GM18511 (cell line): ENCODE results near the gene SAMD14.

Source experiments
- ATAC-seq: cut with Tn5 transposase; IDR thresholded peaks from one replicate; pipeline ENCODE4 v1.9.1; 2021; ENCODE audit warnings: mild to moderate bottlenecking, moderate library complexity; ENCODE audit not compliant: unreplicated experiment

Gene SAMD14

GRCh38 chr17:50113624-50114320 is 16.2 kb downstream of the SAMD14 start:
- no peak for ATAC-seq

GRCh38 chr17:50112694-50113093 is 17.3 kb downstream of the SAMD14 start:
- ATAC-seq: no peak

- no peak for ATAC-seq
Observed at GRCh38 chr17:50111673-50112655, 18.0 kb downstream of the SAMD14 start.

- no peak for ATAC-seq
Observed at GRCh38 chr17:50110591-50111349, 19.2 kb downstream of the SAMD14 start.

GRCh38 chr17:50109785-50110184 is 20.2 kb downstream of the SAMD14 start:
- no peak for ATAC-seq

- ATAC-seq: no peak
Observed at GRCh38 chr17:50109207-50109606, 20.8 kb downstream of the SAMD14 start.

GRCh38 chr17:50108556-50108955 is 21.4 kb downstream of the SAMD14 start:
- no peak for ATAC-seq

GRCh38 chr17:50107790-50108414 is 22.1 kb downstream of the SAMD14 start:
- no peak for ATAC-seq

GRCh38 chr17:50106393-50107131 is 23.4 kb downstream of the SAMD14 start:
- no peak for ATAC-seq

GRCh38 chr17:50105811-50106210 is 24.1 kb downstream of the SAMD14 start:
- ATAC-seq: no peak

- ATAC-seq: no peak
Observed at GRCh38 chr17:50103941-50104340, 26.0 kb downstream of the SAMD14 start.

- no peak for ATAC-seq
Observed at GRCh38 chr17:50103252-50103651, 26.7 kb downstream of the SAMD14 start.

- ATAC-seq: no peak
Observed at GRCh38 chr17:50102164-50102991, 27.6 kb downstream of the SAMD14 start.

GRCh38 chr17:50101346-50102163 is 28.4 kb downstream of the SAMD14 start:
- ATAC-seq: no peak

GRCh38 chr17:50100921-50101345 is 29.0 kb downstream of the SAMD14 start:
- no peak for ATAC-seq

GRCh38 chr17:50100480-50100883 is 29.5 kb downstream of the SAMD14 start:
- ATAC-seq: no peak

- no peak for ATAC-seq
Observed at GRCh38 chr17:50099003-50099402, 31.0 kb downstream of the SAMD14 start.

GRCh38 chr17:50098583-50098982 is 31.4 kb downstream of the SAMD14 start:
- no peak for ATAC-seq
